Neural progenitor cell (in vitro differentiated cells): Measurements from ENCODE around the gene SEMA4A.
A peak's percentile ranks its signal among the peaks of the same experiment; 100 is the strongest.

ENCODE experiments used
- EZH2 ChIP-seq: fragments of 200-600 bp; sonication (generic); IDR thresholded peaks from 2 replicates; pipeline ENCODE4 v1.6.1; 2017; ENCODE audit warnings: antibody characterized with exemption, mild to moderate bottlenecking, moderate library complexity
- TF ChIP-seq, protein P1 (sequence below): fragments of 200-600 bp; sonication (generic); IDR thresholded peaks from 2 replicates; pipeline ENCODE4 v1.5.1; 2017; ENCODE audit warnings: antibody characterized with exemption, mild to moderate bottlenecking

GRCh38 chr1:156136970-156137483 is 16.4 kb upstream of the SEMA4A start:
- TF ChIP-seq, protein P1, sequence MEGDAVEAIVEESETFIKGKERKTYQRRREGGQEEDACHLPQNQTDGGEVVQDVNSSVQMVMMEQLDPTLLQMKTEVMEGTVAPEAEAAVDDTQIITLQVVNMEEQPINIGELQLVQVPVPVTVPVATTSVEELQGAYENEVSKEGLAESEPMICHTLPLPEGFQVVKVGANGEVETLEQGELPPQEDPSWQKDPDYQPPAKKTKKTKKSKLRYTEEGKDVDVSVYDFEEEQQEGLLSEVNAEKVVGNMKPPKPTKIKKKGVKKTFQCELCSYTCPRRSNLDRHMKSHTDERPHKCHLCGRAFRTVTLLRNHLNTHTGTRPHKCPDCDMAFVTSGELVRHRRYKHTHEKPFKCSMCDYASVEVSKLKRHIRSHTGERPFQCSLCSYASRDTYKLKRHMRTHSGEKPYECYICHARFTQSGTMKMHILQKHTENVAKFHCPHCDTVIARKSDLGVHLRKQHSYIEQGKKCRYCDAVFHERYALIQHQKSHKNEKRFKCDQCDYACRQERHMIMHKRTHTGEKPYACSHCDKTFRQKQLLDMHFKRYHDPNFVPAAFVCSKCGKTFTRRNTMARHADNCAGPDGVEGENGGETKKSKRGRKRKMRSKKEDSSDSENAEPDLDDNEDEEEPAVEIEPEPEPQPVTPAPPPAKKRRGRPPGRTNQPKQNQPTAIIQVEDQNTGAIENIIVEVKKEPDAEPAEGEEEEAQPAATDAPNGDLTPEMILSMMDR: peak; percentile 22
- no peak for TF ChIP-seq EZH2
